Choroid plexus epithelial cell (primary cell): ENCODE measurements around the gene EPHB2.
A peak's percentile ranks its signal among the peaks of the same experiment; 100 is the strongest.
"Not testable (repeated sequence)": the region's sequence is repeated elsewhere in the genome, so short reads cannot be mapped to it uniquely, and the experiment has no call there.

ENCODE experiments used
- DNase-seq: peaks from one replicate; pipeline ENCODE4 v3.0.0-alpha.2; 2010; ENCODE audit warnings: low read depth
- H3K4me3 ChIP-seq: 2 replicates; pipeline ENCODE4 v1.5.1; 2011; ENCODE audit warnings: low read depth, mild to moderate bottlenecking, control low read depth, low read length, moderate library complexity
- CTCF ChIP-seq: conservative IDR thresholded peaks from 2 replicates; pipeline ENCODE4 v1.5.1; 2011; ENCODE audit warnings: low read depth, mild to moderate bottlenecking, control low read depth, inconsistent platforms, low read length, moderate library complexity

EPHB2 gene

DNA sequence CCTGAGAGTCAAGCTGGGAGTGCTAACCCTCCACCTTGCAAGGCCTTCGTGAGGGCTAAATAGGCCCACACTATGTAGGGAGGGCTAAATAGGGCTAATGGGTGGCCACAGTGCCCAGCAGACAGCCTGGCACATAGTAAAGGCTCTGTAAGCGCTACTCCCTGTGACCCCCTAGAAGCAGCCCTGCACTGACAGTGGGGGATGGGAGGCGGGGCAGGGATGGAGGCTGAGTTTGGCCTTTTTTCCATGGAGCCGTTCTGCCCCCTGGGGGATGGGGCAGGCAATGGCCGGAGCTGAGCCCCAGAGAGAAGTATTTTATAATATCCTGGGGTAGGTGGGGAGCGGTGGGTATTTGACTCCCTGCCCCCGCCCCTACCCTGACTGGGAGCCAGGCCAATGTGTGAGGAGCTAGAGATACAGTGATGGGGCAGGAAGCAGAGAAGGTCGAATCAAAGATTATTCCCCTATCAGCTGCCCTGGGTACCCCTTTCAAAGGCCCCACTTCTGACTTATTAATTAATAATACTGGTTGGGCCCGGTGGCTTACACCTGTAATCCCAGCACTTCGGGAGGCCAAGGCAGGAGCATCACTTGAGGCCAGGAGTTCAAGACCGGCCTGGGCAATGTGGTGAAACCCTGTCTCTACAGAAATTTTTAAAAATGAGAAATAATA lies 219.7 kb downstream of the EPHB2 start:
- H3K4me3 ChIP-seq, result no peak overlapping the region
- peak; percentile 93 for TF ChIP-seq CTCF
- DNase-seq, result peak; percentile 48

- no peak for TF ChIP-seq CTCF
- DNase-seq, result no peak
- no peak overlapping the region for H3K4me3 ChIP-seq
Observed at GRCh38 chr1:22932803-22933470, 222.3 kb downstream of the EPHB2 start.

DNA sequence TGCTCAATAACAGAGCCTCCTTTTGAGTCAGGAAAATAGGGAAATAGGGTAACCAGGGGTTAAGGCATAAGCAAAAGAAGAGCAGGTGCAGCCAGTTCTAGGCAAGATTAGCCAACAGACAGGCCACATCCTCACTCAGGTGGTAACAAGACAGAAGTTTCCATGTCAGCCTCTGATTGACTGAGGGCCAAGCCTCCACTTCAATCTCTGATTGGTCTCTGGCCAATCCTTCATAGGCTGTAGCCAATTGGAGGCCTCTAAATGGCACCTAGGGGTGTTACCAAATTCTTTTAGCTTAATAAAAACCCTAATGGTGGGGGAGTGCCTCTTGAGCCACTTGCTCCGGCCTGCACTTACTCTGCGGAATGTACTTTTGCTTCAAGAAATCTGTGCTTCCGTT lies 224.8 kb downstream of the EPHB2 start:
- H3K4me3 ChIP-seq, result no peak overlapping the region
- TF ChIP-seq CTCF, result no peak
- DNase-seq, result no peak

DNA sequence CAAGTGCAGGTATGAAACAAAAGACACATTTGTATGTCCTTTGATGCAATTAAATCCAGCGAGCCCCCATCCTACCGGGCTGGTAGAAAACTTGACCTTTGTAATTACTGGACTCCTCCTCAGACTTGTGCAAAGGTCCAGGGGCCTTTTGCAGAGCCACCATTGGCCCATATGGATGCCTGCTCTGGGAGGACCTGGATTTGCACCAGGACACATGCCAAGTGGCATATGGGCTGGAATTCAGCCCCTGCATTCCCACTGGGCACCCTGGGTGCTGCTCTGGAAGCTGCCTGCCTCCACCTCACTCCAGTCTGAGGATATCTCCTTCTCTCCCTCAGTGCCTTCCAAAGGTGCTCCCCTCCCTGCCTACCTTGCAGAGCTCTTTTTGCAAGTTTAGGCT lies 226.0 kb downstream of the EPHB2 start:
- no peak overlapping the region for H3K4me3 ChIP-seq
- no peak for TF ChIP-seq CTCF
- DNase-seq, result no peak

- TF ChIP-seq CTCF, result no peak
- no peak overlapping the region for H3K4me3 ChIP-seq
- DNase-seq, result no peak
Observed at GRCh38 chr1:22941257-22941656, 230.6 kb downstream of the EPHB2 start.

- no peak for TF ChIP-seq CTCF
- H3K4me3 ChIP-seq, result no peak overlapping the region
- DNase-seq, result no peak
Observed at GRCh38 chr1:22944346-22945055, 233.9 kb downstream of the EPHB2 start.

- not testable (repeated sequence) for DNase-seq, H3K4me3 ChIP-seq
Observed at GRCh38 chr1:22945171-22945570, 234.5 kb downstream of the EPHB2 start.
